Keratinocyte (primary cell): ENCODE results near the gene CRHR2. TPM values are rescaled to one million over a fixed set of nuclear protein-coding genes. Genes with fewer than 3 reads are reported as not detected.

Experiments used
- DNase-seq: peaks from one replicate; pipeline ENCODE4 v3.0.0-alpha.2; 2011; ENCODE audit warnings: low read depth, missing footprints, low spot score
- FAIRE-seq: peaks from 2 replicates; lab custom pipeline; 2011; peaks lifted over from hg19 to GRCh38; lab: Jason Lieb, UNC
- H2AFZ ChIP-seq: 2 replicates; pipeline ENCODE4 v1.6.0; 2012; ENCODE audit warnings: low read length, control low read depth, inconsistent platforms; ENCODE audit not compliant: control insufficient read depth
- H3K27ac ChIP-seq: 2 replicates; pipeline ENCODE4 v1.5.1; 2011; ENCODE audit warnings: low read length; ENCODE audit not compliant: control insufficient read depth, insufficient read depth
- H3K27me3 ChIP-seq: 3 replicates; pipeline ENCODE4 v1.6.0; 2011; ENCODE audit warnings: low read length; ENCODE audit not compliant: control insufficient read depth, insufficient read depth; ENCODE audit errors: extremely low read depth
- H3K36me3 ChIP-seq, 2 experiments: 2 replicates in 1 of 2; 3 replicates in 1 of 2; pipeline ENCODE4 v1.5.1; 2011; ENCODE audit warnings: low read length in 2 of 2, mild to moderate bottlenecking in 1 of 2; ENCODE audit not compliant: control insufficient read depth in 2 of 2, insufficient read depth in 2 of 2; ENCODE audit errors: extremely low read depth in 1 of 2
- H3K4me1 ChIP-seq: 3 replicates; pipeline ENCODE4 v1.5.1; 2011; ENCODE audit warnings: low read length; ENCODE audit not compliant: control insufficient read depth, insufficient read depth; ENCODE audit errors: extremely low read depth
- H3K4me2 ChIP-seq: 3 replicates; pipeline ENCODE4 v1.6.0; 2011; ENCODE audit warnings: low read depth, low read length; ENCODE audit not compliant: control insufficient read depth, insufficient read depth; ENCODE audit errors: extremely low read depth
- H3K4me3 ChIP-seq, 3 experiments: fragments of 200-600 bp in 1 of 3; sonication (generic) in 1 of 3; 2 replicates in 2 of 3; 3 replicates in 1 of 3; pipeline ENCODE4 v1.5.1; 2011 to 2016; ENCODE audit warnings: low read length in 3 of 3, mild to moderate bottlenecking in 3 of 3, control low read depth in 2 of 3, inconsistent platforms in 1 of 3, low read depth in 1 of 3, mixed read lengths in 1 of 3, mixed run types in 1 of 3, moderate library complexity in 1 of 3; ENCODE audit not compliant: control insufficient read depth in 2 of 3, insufficient read depth in 2 of 3; ENCODE audit errors: extremely low read depth in 1 of 3
- H3K79me2 ChIP-seq: 2 replicates; pipeline ENCODE4 v1.6.0; 2012; ENCODE audit warnings: low read length; ENCODE audit not compliant: control insufficient read depth, insufficient read depth
- H3K9ac ChIP-seq: 3 replicates; pipeline ENCODE4 v1.6.0; 2011; ENCODE audit warnings: low read length; ENCODE audit not compliant: control insufficient read depth, insufficient read depth; ENCODE audit errors: extremely low read depth
- H3K9me1 ChIP-seq: 3 replicates; pipeline ENCODE4 v1.6.0; 2011; ENCODE audit warnings: low read length; ENCODE audit not compliant: control insufficient read depth, insufficient read depth; ENCODE audit errors: extremely low read depth
- H3K9me3 ChIP-seq: 2 replicates; pipeline ENCODE4 v1.5.1; 2012; ENCODE audit warnings: low read depth, low read length; ENCODE audit not compliant: control insufficient read depth
- H4K20me1 ChIP-seq: 3 replicates; pipeline ENCODE4 v1.6.0; 2011; ENCODE audit warnings: low read length; ENCODE audit not compliant: control insufficient read depth, insufficient read depth; ENCODE audit errors: extremely low read depth
- EZH2 ChIP-seq: IDR thresholded peaks from one replicate; pipeline ENCODE4 v1.6.1; 2012; ENCODE audit warnings: inconsistent platforms, mild to moderate bottlenecking, low read length, moderate library complexity
- dilution Hi-C: fragments of 300-500 bp; cut with MboI; formaldehyde crosslinking; loops from one replicate; pipeline ENCODE4 v1.7.0; 2020; ENCODE audit warnings: low sequenced_read_pairs; ENCODE audit not compliant: extremely low pct_ligation_motif_present
- polyA plus RNA-seq, 5 experiments: library from polyadenylated mRNA; depleted of rRNA in 3 of 5; stranded (reverse) in 3 of 5; stranded (forward) in 1 of 5; unstranded in 1 of 5; fragments of >200 nt; gene quantifications; 1 replicate in 1 of 5; 2 replicates in 3 of 5; 3 replicates in 1 of 5; pipeline versions ENCODE4 v1.2.1 to v1.2.3, GENCODE V29; 2011 to 2012; ENCODE audit warnings: missing spikeins in 2 of 5, low read depth in 1 of 5, low replicate concordance in 1 of 5
- TF ChIP-seq, protein P1 (sequence below), 3 experiments: IDR thresholded peaks in 1 of 3; conservative IDR thresholded peaks in 1 of 3; optimal IDR thresholded peaks in 1 of 3; 2 replicates in 2 of 3; 3 replicates in 1 of 3; pipeline versions ENCODE3 to v1.5.1; 2011; ENCODE audit warnings: low read length in 3 of 3, mild to moderate bottlenecking in 3 of 3, moderate library complexity in 2 of 3, control low read depth in 1 of 3, inconsistent platforms in 1 of 3; ENCODE audit not compliant: insufficient read depth in 2 of 3; ENCODE audit errors: extremely low read depth in 1 of 3

Gene CRHR2
- polyA plus RNA-seq, 1 donor (not counting 4 experiments of a cell fraction or from before 2014, with no cell fraction given): not detected

DNA sequence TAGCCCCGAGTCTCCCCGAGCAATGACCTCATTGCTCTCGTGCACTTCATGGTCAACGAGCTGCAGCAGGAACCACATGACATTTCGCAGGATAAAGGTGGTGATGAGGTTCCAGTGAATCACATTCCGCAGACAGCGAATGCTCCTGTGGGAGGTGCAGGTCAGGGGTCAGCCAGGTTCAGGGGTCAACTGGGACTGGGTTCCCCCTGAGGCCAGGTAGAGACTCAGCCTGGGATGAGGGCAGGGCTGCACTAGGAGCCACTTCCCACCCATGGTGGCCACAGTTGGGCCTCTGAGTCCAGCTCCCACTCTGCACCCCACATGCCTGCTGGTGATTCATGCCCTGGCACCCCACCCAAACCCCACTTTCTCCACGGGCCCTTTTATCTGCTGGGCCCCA lies 17.2 kb downstream of the CRHR2 start:
- TF ChIP-seq EZH2: no peak
- TF ChIP-seq, protein P1, sequence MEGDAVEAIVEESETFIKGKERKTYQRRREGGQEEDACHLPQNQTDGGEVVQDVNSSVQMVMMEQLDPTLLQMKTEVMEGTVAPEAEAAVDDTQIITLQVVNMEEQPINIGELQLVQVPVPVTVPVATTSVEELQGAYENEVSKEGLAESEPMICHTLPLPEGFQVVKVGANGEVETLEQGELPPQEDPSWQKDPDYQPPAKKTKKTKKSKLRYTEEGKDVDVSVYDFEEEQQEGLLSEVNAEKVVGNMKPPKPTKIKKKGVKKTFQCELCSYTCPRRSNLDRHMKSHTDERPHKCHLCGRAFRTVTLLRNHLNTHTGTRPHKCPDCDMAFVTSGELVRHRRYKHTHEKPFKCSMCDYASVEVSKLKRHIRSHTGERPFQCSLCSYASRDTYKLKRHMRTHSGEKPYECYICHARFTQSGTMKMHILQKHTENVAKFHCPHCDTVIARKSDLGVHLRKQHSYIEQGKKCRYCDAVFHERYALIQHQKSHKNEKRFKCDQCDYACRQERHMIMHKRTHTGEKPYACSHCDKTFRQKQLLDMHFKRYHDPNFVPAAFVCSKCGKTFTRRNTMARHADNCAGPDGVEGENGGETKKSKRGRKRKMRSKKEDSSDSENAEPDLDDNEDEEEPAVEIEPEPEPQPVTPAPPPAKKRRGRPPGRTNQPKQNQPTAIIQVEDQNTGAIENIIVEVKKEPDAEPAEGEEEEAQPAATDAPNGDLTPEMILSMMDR (optimal IDR thresholded peaks at IDR 0.05 in 1 of 3, IDR thresholded peaks at IDR 0.05 in 1 of 3, conservative IDR thresholded peaks at IDR 0.05 in 1 of 3; ENCODE audit: extremely low read depth in 1 of 3, insufficient read depth in 2 of 3, low read length in 3 of 3): no peak
- Histone ChIP-seq H3K79me2 (no peaks in the 10 kb centered on the region), H3K36me3 (no peaks in the 10 kb centered on the region), H3K9ac (no peak overlapping the region), H3K27me3 (peaks cover 17% of the 10 kb centered on the region), H3K9me3 (no peaks in the 10 kb centered on the region), H2AFZ (no peak overlapping the region), H3K4me1 (no peaks in the 10 kb centered on the region), H3K4me2 (no peak overlapping the region), H3K9me1 (no peaks in the 10 kb centered on the region), H3K4me3 (no peak overlapping the region), H3K27ac (no peak overlapping the region), H4K20me1 (no peaks in the 10 kb centered on the region)
- FAIRE-seq (no peak), DNase-seq (no peak)
- dilution Hi-C loops: no loop called here

DNA sequence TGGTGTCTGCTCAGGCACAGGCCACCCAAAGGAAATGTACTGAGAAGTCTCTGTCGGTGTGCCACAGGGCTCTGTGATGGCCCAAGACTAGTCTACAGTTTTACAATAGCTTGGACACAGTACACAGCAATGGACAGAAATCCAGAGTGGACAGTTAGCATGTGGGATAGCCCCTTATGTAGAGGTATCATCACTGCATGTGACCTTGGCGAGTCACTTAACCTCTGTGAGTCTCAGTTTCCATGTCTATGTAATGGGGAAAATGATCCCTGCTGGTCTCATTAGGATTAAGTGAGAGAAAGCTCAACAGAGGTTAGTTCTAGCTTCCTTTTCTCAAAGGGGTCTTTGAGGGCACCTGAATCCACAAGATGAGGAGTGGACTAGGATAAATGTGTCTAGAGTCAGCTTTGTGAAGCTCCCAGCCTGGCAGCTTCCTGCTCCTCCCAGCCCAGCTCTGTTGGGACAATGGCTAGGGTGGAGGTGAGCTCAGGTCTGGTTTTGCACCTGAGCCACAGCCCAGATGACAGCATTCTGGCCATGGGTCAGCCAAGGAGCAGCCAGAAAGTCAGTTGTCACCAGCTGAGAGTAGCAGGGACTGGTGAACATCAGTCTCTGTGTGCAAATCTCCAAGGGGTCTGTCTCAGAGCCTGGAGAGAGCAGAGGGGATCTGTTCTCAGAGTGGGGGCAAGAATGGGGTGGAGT lies 17.9 kb downstream of the CRHR2 start:
- Histone ChIP-seq H3K4me3 (no peak overlapping the region), H3K27ac (no peak overlapping the region), H3K36me3 (no peaks in the 10 kb centered on the region), H4K20me1 (no peaks in the 10 kb centered on the region), H3K79me2 (no peaks in the 10 kb centered on the region), H3K9ac (no peak overlapping the region), H3K4me1 (no peaks in the 10 kb centered on the region), H3K9me1 (no peaks in the 10 kb centered on the region), H2AFZ (no peak overlapping the region), H3K4me2 (no peak overlapping the region), H3K9me3 (no peaks in the 10 kb centered on the region), H3K27me3 (peaks cover 17% of the 10 kb centered on the region)
- FAIRE-seq (no peak), DNase-seq (no peak)
- dilution Hi-C loops: no loop called here
- TF ChIP-seq, protein P1 (optimal IDR thresholded peaks at IDR 0.05 in 1 of 3, IDR thresholded peaks at IDR 0.05 in 1 of 3, conservative IDR thresholded peaks at IDR 0.05 in 1 of 3; ENCODE audit: extremely low read depth in 1 of 3, insufficient read depth in 2 of 3, low read length in 3 of 3): no peak
- TF ChIP-seq EZH2: no peak
